UCSD-AML1 (cell line): ENCODE results near the gene CDKN2AIP.
A peak's percentile ranks its signal among the peaks of the same experiment; 100 is the strongest.
"Not testable (repeated sequence)": the region's sequence is repeated elsewhere in the genome, so short reads cannot be mapped to it uniquely, and the experiment has no call there.

Source experiments
- DNase-seq: peaks from one replicate; lab custom pipeline; 2025; ENCODE audit not compliant: unreplicated experiment; lab: John Stamatoyannopoulos, UW

CDKN2AIP gene

GRCh38 chr4:183412821-183413220 lies 31.6 kb upstream of the CDKN2AIP start:
- DNase-seq: no peak

DNA sequence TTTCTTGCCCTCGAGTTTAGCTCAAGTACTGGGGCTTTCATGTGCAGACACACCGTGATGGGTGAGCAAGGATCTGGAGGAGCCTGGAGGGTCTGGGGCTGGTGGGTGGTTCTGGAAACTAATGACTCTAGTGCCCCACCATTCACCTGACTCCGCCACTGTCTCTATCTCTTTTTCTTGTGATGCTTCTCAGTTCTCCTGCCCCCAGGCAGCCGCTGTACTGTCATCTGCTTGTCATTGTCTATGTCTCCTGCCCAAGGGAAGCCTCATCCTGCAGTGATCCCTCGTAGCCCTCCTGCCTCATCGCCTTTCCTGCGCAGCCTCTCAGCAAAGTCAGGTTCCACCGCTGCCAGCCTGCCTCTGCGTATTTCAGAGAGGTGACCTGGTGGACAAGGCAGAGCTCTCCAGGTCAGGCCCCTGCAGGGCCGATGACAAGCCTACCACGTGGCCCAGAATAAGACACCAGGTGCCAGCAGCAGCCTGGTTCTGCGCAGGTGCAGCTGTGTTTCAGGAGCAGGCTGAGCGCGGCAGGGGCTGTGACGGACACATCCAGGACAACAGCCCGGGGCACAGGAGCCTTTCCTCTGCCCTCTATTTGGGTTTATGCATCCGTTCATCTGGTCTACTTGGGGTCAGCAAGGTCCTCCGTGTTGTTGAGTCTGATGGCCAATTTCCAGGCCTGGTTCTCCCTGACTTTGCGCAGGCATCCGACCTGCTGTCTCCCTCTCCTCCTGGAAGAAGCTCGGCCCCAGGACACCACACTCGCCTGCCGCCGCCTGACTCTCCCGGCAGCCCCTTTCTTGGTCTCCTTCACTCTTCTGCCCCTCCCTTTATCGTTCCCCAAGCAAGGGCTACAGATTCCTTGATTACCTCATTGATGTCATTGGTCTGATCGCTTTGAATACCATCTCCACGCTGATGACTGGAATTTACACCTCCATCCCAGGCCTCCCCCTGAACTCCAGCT lies 30.9 kb upstream of the CDKN2AIP start:
- no peak for DNase-seq

GRCh38 chr4:183416879-183417755 lies 27.3 kb upstream of the CDKN2AIP start:
- DNase-seq: no peak

GRCh38 chr4:183422962-183423631 lies 21.3 kb upstream of the CDKN2AIP start:
- no peak for DNase-seq

DNA sequence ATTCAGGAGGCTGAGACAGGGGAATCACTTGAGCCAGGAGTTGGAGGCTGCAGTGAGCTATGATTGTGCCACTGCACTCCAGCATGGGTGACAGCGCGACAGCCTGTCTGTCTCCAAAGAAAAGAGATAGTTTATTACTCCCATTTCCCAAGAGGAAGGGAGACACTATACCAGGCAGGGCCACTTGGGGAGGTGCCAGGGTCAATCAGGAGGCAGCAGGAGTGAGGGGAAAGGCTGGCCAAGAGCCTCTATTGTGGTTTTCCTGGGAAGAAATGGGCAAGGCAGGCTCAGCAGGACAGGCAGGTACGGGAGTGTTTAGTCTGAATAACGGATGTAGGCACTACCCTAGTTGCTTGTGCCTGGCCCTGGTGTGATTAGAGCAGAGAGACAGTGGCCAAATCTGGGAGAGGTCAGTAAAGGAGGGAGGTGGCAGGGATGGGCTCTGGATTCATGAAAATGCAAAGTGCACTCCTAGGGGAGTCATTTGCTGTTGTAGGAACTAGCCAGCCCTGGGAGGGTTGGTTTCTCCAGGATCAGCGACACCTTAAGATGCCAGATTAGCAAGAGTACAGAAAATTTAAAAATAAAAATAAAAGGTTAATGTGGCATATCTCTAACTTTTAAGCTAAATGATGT lies 20.2 kb upstream of the CDKN2AIP start:
- peak; percentile 21 for DNase-seq

- DNase-seq: no peak
Measured at GRCh38 chr4:183426507-183426906, 17.9 kb upstream of the CDKN2AIP start.

GRCh38 chr4:183429489-183429888 lies 14.9 kb upstream of the CDKN2AIP start:
- no peak for DNase-seq

DNA sequence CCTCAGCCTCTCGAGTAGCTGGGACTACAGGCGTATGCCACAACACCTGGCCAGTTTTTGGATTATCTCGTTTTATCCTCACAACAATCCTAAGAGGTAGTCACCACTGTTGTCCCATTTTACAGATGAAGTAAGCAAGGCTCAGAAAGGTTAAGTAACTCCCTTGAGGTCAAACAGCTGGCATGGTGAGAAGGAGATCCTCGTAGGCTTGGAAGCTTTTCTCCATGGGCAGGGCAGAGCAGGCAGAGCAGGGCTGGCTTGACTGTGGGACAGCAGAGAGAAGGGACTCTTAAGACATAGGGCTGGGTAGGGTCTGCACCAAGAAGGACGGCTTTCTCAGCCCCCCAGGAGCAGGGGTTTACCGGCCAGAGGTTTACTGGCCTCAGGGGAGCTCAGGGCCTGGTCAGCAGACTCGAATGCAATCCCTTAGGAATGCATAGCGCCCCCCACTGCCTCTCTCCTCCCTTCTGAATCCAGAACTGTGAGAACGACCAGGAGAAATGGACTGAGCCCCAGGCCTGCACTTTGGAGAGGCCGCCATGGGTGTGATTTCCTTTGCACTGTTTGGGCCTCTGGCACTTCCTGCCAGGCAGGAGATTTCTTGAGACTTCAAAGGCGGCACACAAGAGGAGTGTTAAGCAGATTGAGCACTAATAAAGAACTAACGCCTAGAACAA lies 14.0 kb upstream of the CDKN2AIP start:
- no peak for DNase-seq

DNA sequence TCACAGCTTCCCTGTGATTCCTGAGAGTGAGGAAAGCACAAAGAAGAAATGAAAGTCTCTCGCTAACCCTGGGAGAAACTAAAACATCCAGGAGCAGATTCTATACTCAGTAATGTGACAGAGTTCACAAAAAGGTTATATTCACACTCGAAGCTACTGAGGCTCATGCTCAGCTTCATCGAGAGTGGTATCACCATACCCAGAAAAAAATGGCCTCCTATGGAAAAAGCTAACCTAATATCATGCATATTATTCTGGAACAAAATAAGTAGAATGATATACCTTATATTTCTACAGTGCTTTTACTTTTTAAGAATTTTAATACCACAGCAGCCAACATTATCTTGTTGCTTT lies 13.5 kb upstream of the CDKN2AIP start:
- no peak for DNase-seq

DNA sequence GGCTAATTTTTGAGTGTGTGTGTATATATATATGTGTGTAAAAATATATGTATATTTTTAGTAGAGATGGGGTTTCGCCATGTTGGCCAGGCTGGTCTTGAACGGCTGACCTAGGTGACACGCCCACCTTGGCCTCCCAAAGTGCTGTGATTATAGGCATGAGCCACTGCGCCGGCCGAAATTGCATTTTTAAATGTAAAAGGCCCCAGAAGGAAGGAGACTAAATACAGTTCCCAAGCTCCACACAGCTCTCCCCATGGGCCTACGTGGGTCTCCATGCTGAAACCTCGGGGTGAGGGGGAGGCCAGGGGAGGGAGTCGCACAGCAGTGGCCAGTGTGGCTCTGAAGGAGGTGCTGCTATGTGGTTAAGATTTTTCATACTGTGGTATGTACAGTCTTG lies 12.8 kb upstream of the CDKN2AIP start:
- DNase-seq: no peak

- DNase-seq: not testable (repeated sequence)
Measured at GRCh38 chr4:183433183-183433582, 11.3 kb upstream of the CDKN2AIP start.

DNA sequence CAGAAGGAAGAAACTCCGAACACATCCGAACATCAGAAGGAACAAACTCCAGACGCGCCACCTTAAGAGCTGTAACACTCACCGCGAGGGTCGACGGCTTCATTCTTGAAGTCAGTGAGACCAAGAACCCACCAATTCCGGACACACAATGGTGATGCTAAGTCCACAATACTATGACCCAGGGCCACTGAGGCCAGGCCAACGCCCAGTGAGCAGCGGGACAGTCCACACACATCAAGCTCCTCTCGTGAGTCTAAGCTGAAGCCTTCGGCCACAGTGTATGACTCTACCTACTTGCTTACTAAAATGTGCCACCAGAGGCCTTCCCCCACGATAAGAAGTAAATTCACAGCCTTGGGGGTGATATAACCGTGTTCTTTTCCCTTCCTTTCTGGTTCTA lies 10.2 kb upstream of the CDKN2AIP start:
- no peak for DNase-seq

- DNase-seq: no peak
Measured at GRCh38 chr4:183434666-183435190, 9.7 kb upstream of the CDKN2AIP start.

DNA sequence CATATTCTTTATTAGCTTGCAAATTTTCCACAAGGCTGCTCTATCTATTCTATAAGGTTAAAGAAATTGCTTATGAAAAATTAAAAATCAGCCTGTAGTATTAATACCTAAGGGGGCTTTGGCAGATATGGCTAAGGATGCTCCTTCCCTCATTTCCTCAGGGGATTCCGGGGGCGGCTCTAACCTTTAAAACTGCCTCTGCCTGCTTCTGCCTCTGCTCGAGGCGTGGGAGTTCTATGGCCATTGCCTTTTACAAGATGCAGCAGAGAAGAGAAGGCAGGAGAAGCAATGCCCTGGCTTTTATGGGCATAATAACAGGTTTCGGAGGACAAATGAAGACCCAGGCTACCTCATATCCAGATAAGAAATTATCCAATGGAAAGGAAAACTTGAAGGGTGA lies 8.6 kb upstream of the CDKN2AIP start:
- DNase-seq: no peak

- no peak for DNase-seq
Measured at GRCh38 chr4:183436417-183436816, 8.0 kb upstream of the CDKN2AIP start.

- no peak for DNase-seq
Measured at GRCh38 chr4:183437452-183437851, 7.0 kb upstream of the CDKN2AIP start.

DNA sequence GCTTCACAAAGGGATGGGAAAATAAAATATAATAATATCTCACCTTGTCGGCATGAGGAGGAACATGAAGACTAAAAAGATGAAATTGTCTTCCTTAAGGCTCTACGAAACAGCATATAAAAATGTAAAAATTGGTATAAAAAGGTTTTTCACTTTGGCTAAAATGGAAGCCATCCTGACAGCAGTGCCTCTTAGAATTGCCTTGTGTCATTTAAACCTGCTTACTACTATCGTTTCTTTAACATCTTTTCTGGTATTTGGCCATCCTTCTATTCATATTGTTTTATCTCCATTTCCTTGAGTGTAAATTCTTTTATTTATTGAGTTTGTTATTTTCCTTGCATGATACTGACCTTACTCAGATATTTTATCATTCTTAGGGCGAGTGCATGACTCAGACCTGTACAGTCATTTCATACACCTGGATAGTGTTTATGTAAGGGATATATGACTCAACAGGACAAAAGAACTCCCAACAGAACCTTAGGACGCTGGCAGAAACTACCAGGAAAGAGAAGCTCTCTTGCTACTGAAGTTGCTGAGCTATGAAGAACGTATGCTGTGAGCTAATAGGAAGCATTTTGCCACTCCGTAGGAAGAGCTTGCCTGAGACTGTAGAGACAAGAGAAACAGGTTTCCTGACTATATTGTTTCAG lies 5.8 kb upstream of the CDKN2AIP start:
- DNase-seq: no peak

- DNase-seq: no peak
Measured at GRCh38 chr4:183441276-183441675, 3.2 kb upstream of the CDKN2AIP start.

- peak; percentile 81 for DNase-seq
Measured at GRCh38 chr4:183443655-183444213, 702 bp upstream of the CDKN2AIP start.
